RWPE2 (cell line): ENCODE results near the gene TNKS1BP1.

ENCODE experiments used
- ATAC-seq: fragments of 200-7000 bp; cut with Tn5 transposase; 3 replicates; pipeline ENCODE4 v1.9.1; 2021; ENCODE audit warnings: low read depth
- DNase-seq: peaks from one replicate; pipeline ENCODE4 v3.0.0-alpha.2; 2020; ENCODE audit warnings: low spot score
- H3K27ac ChIP-seq: fragments of 450-650 bp; 2 replicates; pipeline ENCODE4 v1.5.1; 2017; ENCODE audit warnings: mild to moderate bottlenecking; ENCODE audit not compliant: poor library complexity, severe bottlenecking
- H3K27me3 ChIP-seq: fragments of 250-450 bp; sonication (Bioruptor Pico); 2 replicates; pipeline ENCODE4 v1.5.1; 2021; ENCODE audit warnings: mild to moderate bottlenecking, moderate library complexity; ENCODE audit not compliant: insufficient read depth, poor library complexity, severe bottlenecking
- H3K36me3 ChIP-seq: fragments of 250-450 bp; sonication (Bioruptor Pico); 2 replicates; pipeline ENCODE4 v1.5.1; 2020; ENCODE audit warnings: low read depth, mild to moderate bottlenecking, moderate library complexity
- H3K4me1 ChIP-seq: fragments of 250-450 bp; sonication (Bioruptor Pico); 2 replicates; pipeline ENCODE4 v1.5.1; 2021; ENCODE audit warnings: mild to moderate bottlenecking, moderate library complexity; ENCODE audit not compliant: insufficient read depth, poor library complexity, severe bottlenecking
- H3K4me3 ChIP-seq: fragments of 250-450 bp; sonication (Bioruptor Pico); 2 replicates; pipeline ENCODE4 v1.5.1; 2021; ENCODE audit warnings: mild to moderate bottlenecking, moderate library complexity; ENCODE audit not compliant: severe bottlenecking
- H3K9me3 ChIP-seq: fragments of 250-450 bp; sonication (Bioruptor Pico); 2 replicates; pipeline ENCODE4 v1.5.1; 2021; ENCODE audit warnings: mild to moderate bottlenecking, moderate library complexity; ENCODE audit not compliant: severe bottlenecking
- TF ChIP-seq, protein P1 (sequence below): fragments of 450-650 bp; IDR thresholded peaks from one replicate; pipeline ENCODE4 v1.5.1; 2017; ENCODE audit warnings: mild to moderate bottlenecking, moderate library complexity; ENCODE audit not compliant: poor library complexity, severe bottlenecking

The TNKS1BP1 gene

DNA sequence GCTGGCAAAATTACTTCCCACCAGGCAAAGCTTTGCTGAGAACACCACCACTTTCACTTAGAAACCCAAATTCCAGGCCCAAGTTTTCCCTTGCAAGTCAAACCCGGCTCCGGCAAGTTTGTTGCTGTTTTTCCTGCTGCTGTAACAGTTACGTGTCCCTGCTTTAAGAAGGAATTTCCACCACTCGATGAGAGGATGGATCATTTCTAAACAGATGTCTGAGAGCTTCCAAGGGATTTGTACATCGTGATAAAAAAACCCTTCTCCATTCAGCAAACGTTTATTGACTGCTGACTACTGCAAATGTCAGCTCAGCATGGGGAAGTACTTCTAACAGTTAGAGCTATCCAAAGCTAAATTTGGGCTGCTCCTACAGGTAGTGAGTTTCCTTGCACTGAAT lies 33.1 kb upstream of the TNKS1BP1 start:
- H3K36me3 ChIP-seq = no peaks in the 10 kb centered on the region
- ATAC-seq (no peak; the same call in 2 of the 3 replicates), DNase-seq (no peak)
- H3K27ac ChIP-seq = no peak overlapping the region
- H3K4me3 ChIP-seq = no peak overlapping the region
- H3K9me3 ChIP-seq = no peaks in the 10 kb centered on the region
- no peaks in the 10 kb centered on the region for H3K4me1 ChIP-seq
- TF ChIP-seq, protein P1, sequence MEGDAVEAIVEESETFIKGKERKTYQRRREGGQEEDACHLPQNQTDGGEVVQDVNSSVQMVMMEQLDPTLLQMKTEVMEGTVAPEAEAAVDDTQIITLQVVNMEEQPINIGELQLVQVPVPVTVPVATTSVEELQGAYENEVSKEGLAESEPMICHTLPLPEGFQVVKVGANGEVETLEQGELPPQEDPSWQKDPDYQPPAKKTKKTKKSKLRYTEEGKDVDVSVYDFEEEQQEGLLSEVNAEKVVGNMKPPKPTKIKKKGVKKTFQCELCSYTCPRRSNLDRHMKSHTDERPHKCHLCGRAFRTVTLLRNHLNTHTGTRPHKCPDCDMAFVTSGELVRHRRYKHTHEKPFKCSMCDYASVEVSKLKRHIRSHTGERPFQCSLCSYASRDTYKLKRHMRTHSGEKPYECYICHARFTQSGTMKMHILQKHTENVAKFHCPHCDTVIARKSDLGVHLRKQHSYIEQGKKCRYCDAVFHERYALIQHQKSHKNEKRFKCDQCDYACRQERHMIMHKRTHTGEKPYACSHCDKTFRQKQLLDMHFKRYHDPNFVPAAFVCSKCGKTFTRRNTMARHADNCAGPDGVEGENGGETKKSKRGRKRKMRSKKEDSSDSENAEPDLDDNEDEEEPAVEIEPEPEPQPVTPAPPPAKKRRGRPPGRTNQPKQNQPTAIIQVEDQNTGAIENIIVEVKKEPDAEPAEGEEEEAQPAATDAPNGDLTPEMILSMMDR = no peak
- H3K27me3 ChIP-seq = no peaks in the 10 kb centered on the region

DNA sequence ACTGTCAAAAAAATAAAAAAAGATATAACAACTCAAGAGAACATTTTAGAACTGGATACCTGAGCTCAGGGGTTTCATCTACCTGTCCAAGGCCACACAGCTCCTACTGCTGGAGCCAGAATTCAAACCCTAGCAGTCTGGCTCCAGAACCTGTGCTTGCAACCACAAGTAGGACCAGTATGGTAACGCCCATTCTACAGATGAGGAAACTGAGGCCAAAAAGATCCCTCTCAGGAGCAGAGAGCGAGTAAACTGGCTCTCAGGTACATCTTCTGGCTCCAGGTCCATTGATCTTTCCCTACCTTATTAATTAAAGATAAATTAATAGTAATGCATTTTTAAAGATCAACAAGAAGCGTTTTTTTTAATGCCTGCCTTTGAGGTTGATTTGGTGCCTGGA lies 32.6 kb upstream of the TNKS1BP1 start:
- H3K27me3 ChIP-seq = no peaks in the 10 kb centered on the region
- H3K36me3 ChIP-seq = no peaks in the 10 kb centered on the region
- no peaks in the 10 kb centered on the region for H3K9me3 ChIP-seq
- no peaks in the 10 kb centered on the region for H3K4me1 ChIP-seq
- no peak for ATAC-seq
- TF ChIP-seq, protein P1 = no peak
- no peak overlapping the region for H3K4me3 ChIP-seq
- no peak overlapping the region for H3K27ac ChIP-seq
- no peak for DNase-seq

DNA sequence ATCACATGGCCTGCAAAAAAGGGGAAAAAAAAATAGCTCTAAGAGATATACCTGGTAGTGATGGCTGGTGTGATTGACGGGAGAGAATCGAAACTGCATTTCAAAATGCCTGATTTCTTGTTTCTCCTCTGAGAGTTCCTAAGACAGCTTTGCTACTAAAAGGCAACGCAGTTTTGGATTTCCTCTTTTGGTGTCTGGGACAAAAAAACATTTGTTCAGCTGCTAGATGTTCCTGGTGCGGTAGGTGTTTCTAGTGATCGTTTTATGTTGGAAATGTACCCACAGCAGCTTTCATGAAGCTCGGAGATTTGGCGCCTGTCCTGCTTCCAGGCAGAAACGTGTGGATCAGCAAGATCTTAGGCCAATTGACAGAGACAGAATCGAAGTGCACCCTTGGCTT lies 31.5 kb upstream of the TNKS1BP1 start:
- Histone ChIP-seq H3K36me3 (no peaks in the 10 kb centered on the region), H3K9me3 (no peaks in the 10 kb centered on the region), H3K4me3 (no peak overlapping the region), H3K4me1 (no peaks in the 10 kb centered on the region), H3K27me3 (no peaks in the 10 kb centered on the region), H3K27ac (no peak overlapping the region)
- no peak for DNase-seq
- no peak for ATAC-seq
- TF ChIP-seq, protein P1 = no peak

DNA sequence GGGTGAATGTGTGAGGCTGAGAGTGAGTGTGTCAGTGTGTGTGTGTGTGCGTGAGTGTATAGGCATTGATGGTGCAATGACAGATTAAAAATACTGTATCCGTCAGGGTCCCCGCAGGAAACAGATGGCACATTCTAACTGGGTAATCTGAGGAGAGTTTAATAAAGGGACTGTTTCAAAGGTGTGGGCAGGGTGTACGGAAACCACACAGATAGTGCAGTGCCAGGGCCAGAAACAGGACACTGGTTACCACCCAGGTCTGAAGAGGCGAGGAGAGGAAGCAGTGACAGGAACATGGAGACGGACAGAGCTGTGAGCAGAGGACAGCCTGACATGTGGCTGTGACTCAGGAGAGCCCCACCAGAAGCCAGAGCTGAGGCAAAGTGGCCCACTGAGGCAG lies 29.9 kb upstream of the TNKS1BP1 start:
- no peak for ATAC-seq
- H3K27ac ChIP-seq = no peak overlapping the region
- DNase-seq = no peak
- no peaks in the 10 kb centered on the region for H3K36me3 ChIP-seq
- H3K4me1 ChIP-seq = no peaks in the 10 kb centered on the region
- TF ChIP-seq, protein P1 = no peak
- H3K9me3 ChIP-seq = no peaks in the 10 kb centered on the region
- no peak overlapping the region for H3K4me3 ChIP-seq
- no peaks in the 10 kb centered on the region for H3K27me3 ChIP-seq

DNA sequence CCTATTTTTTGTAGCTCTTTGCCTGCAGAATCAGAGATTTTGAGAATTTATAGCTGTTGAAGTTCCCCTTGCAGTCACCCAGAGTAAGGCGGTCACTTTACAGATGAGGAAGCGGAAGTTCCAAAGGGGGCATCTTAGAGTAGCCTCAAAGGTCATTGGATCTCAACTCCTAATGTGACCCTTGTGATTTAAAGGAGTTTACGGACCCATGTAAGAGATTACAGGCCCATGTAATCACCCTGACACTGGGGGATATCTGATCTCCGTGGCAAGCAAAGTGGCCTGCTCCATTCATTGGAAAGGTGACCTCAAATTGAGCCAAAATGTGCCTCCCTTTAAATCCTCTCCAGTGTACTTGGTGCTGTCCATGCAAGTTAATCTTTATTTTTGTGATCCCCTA lies 29.1 kb upstream of the TNKS1BP1 start:
- Histone ChIP-seq H3K4me1 (no peaks in the 10 kb centered on the region), H3K36me3 (no peaks in the 10 kb centered on the region), H3K27me3 (no peaks in the 10 kb centered on the region), H3K9me3 (no peaks in the 10 kb centered on the region), H3K4me3 (no peak overlapping the region), H3K27ac (no peak overlapping the region)
- no peak for ATAC-seq
- DNase-seq = no peak
- TF ChIP-seq, protein P1 = no peak
